H1 (cell line): Measurements from ENCODE around the gene GANC. TPM values are rescaled to one million over a fixed set of nuclear protein-coding genes. Genes with fewer than 3 reads are reported as not detected.

Experiments
- CTCF ChIA-PET: fragments of 300-600 bp; sonication (Branson Sonifier 250); formaldehyde crosslinking; loops from one replicate; lab custom pipeline; 2021; ENCODE audit not compliant: partially characterized antibody; lab: Charles Lee
- POLR2A ChIA-PET: fragments of 300-600 bp; sonication (Branson Sonifier 250); formaldehyde crosslinking; loops from one replicate; lab custom pipeline; 2021; ENCODE audit warnings: inconsistent platforms; ENCODE audit not compliant: partially characterized antibody; lab: Charles Lee
- DNase-seq, 2 experiments: peaks; one replicate each; pipeline versions ENCODE4 v3.0.0 to v3.0.0-alpha.2; 2010 to 2022; ENCODE audit warnings: low spot score in 2 of 2, low read depth in 1 of 2, mixed read lengths in 1 of 2
- FAIRE-seq: peaks from 2 replicates; lab custom pipeline; 2011; peaks lifted over from hg19 to GRCh38; lab: Jason Lieb, UNC
- H2AFZ ChIP-seq: 2 replicates; pipeline ENCODE4 v1.8.1; 2012; ENCODE audit warnings: low read length, inconsistent platforms
- H2AK5ac ChIP-seq: 2 replicates; pipeline ENCODE4 v1.6.1; 2013; ENCODE audit warnings: low read depth, low read length
- H2BK120ac ChIP-seq: replicated peaks from 2 replicates; pipeline ENCODE3; 2013; ENCODE audit warnings: low read depth, low read length, inconsistent platforms
- H2BK12ac ChIP-seq: 2 replicates; pipeline ENCODE4 v1.6.1; 2013; ENCODE audit warnings: low read depth, low read length
- H2BK15ac ChIP-seq: 2 replicates; pipeline ENCODE4 v1.6.1; 2013; ENCODE audit warnings: low read length
- H2BK20ac ChIP-seq: 2 replicates; pipeline ENCODE4 v1.6.1; 2013; ENCODE audit warnings: low read length
- H2BK5ac ChIP-seq: 2 replicates; pipeline ENCODE4 v1.6.1; 2013; ENCODE audit warnings: low read depth, low read length
- H3K14ac ChIP-seq: 2 replicates; pipeline ENCODE4 v1.6.1; 2013; ENCODE audit warnings: inconsistent platforms; ENCODE audit not compliant: insufficient read length
- H3K18ac ChIP-seq: 2 replicates; pipeline ENCODE4 v1.6.1; 2013; ENCODE audit warnings: low read length; ENCODE audit errors: extremely low read depth
- H3K23ac ChIP-seq: 2 replicates; pipeline ENCODE4 v1.6.1; 2013; ENCODE audit warnings: inconsistent platforms; ENCODE audit not compliant: insufficient read length
- H3K23me2 ChIP-seq: 2 replicates; pipeline ENCODE4 v1.6.1; 2013; ENCODE audit warnings: low read depth, low read length
- H3K27ac ChIP-seq: 2 replicates; pipeline ENCODE4 v1.6.1; 2011; ENCODE audit warnings: low read depth, low read length, inconsistent platforms
- H3K27me3 ChIP-seq, 4 experiments: replicated peaks in 1 of 4; 1 replicate in 1 of 4; 2 replicates in 3 of 4; pipeline versions ENCODE4 v1.6.1 to v1.8.1; 2011 to 2013; ENCODE audit warnings: low read length in 3 of 4, mild to moderate bottlenecking in 3 of 4, inconsistent platforms in 2 of 4, mixed read lengths in 2 of 4, moderate library complexity in 1 of 4; ENCODE audit not compliant: control insufficient read depth in 3 of 4, insufficient read depth in 3 of 4; ENCODE audit errors: extremely low read depth in 1 of 4
- H3K36me3 ChIP-seq, 4 experiments: 2 replicates each; pipeline versions ENCODE4 v1.6.1 to v1.8.1; 2011 to 2013; ENCODE audit warnings: mild to moderate bottlenecking in 4 of 4, low read length in 3 of 4, moderate library complexity in 2 of 4, control low read depth in 1 of 4, inconsistent platforms in 1 of 4; ENCODE audit not compliant: insufficient read depth in 4 of 4, control insufficient read depth in 2 of 4
- H3K4ac ChIP-seq: replicated peaks from 2 replicates; pipeline ENCODE3; 2013; ENCODE audit warnings: low read length, low read depth, mixed read lengths, inconsistent platforms; ENCODE audit not compliant: insufficient read length
- H3K4me1 ChIP-seq, 4 experiments: replicated peaks in 1 of 4; 1 replicate in 1 of 4; 2 replicates in 3 of 4; pipeline versions ENCODE4 v1.6.1 to v1.8.1; 2011 to 2013; ENCODE audit warnings: low read length in 3 of 4, inconsistent platforms in 2 of 4, mixed read lengths in 1 of 4; ENCODE audit not compliant: insufficient read depth in 4 of 4, control insufficient read depth in 3 of 4
- H3K4me2 ChIP-seq, 2 experiments: 2 replicates each; pipeline versions ENCODE4 v1.6.1 to v1.8.1; 2011 to 2013; ENCODE audit warnings: low read depth in 2 of 2, low read length in 2 of 2, control low read depth in 1 of 2, inconsistent platforms in 1 of 2, mild to moderate bottlenecking in 1 of 2; ENCODE audit not compliant: insufficient read depth in 1 of 2
- H3K4me3 ChIP-seq, 4 experiments: fragments of 200-600, 300-600 bp in 1 of 4; sonication (generic), shearing (Covaris generic), sonication (Bioruptor Twin) in 1 of 4; 2 replicates each; pipeline versions ENCODE4 v1.5.1 to v1.8.1; 2011 to 2016; ENCODE audit warnings: low read length in 4 of 4, low read depth in 3 of 4, control low read depth in 2 of 4, inconsistent platforms in 2 of 4, mild to moderate bottlenecking in 2 of 4, mixed read lengths in 1 of 4, moderate library complexity in 1 of 4; ENCODE audit not compliant: insufficient read depth in 2 of 4; ENCODE audit errors: extremely low read depth in 1 of 4
- H3K56ac ChIP-seq: replicated peaks from 2 replicates; pipeline ENCODE3; 2013; ENCODE audit warnings: low read depth, mild to moderate bottlenecking, mixed read lengths, low read length, inconsistent platforms; ENCODE audit not compliant: insufficient read length
- H3K79me1 ChIP-seq: 2 replicates; pipeline ENCODE4 v1.6.1; 2013; ENCODE audit warnings: low read depth, low read length, control low read depth
- H3K79me2 ChIP-seq, 2 experiments: 2 replicates each; pipeline versions ENCODE4 v1.6.1 to v1.8.1; 2012 to 2013; ENCODE audit warnings: low read length in 2 of 2, mild to moderate bottlenecking in 2 of 2, inconsistent platforms in 1 of 2; ENCODE audit not compliant: insufficient read depth in 2 of 2, control insufficient read depth in 1 of 2
- H3K9ac ChIP-seq, 4 experiments: replicated peaks in 1 of 4; 1 replicate in 1 of 4; 2 replicates in 3 of 4; pipeline versions ENCODE4 v1.6.1 to v1.8.1; 2011 to 2013; ENCODE audit warnings: low read depth in 3 of 4, low read length in 3 of 4, control low read depth in 2 of 4, mild to moderate bottlenecking in 2 of 4, moderate library complexity in 2 of 4, inconsistent platforms in 1 of 4; ENCODE audit errors: extremely low read depth in 1 of 4
- H3K9me3 ChIP-seq, 2 experiments: 2 replicates each; pipeline versions ENCODE4 v1.6.1 to v1.8.1; 2012 to 2013; ENCODE audit warnings: mild to moderate bottlenecking in 2 of 2, moderate library complexity in 2 of 2, control low read depth in 1 of 2, inconsistent platforms in 1 of 2, low read depth in 1 of 2, low read length in 1 of 2, mixed read lengths in 1 of 2; ENCODE audit not compliant: insufficient read depth in 2 of 2
- H4K20me1 ChIP-seq, 2 experiments: replicated peaks in 1 of 2; 2 replicates each; pipeline versions ENCODE3 to v1.8.1; 2011 to 2013; ENCODE audit warnings: inconsistent platforms in 2 of 2, low read length in 2 of 2, mild to moderate bottlenecking in 1 of 2; ENCODE audit not compliant: insufficient read depth in 2 of 2, control insufficient read depth in 1 of 2
- H4K5ac ChIP-seq: 2 replicates; pipeline ENCODE4 v1.6.1; 2013; ENCODE audit warnings: low read length, low read depth, mixed read lengths, inconsistent platforms; ENCODE audit not compliant: insufficient read length
- H4K8ac ChIP-seq: 2 replicates; pipeline ENCODE4 v1.8.0; 2013; ENCODE audit warnings: mild to moderate bottlenecking, moderate library complexity, low read length, inconsistent platforms; ENCODE audit not compliant: insufficient read depth; ENCODE audit errors: extremely low read depth
- H4K91ac ChIP-seq: replicated peaks from 2 replicates; pipeline ENCODE3; 2013; ENCODE audit warnings: low read length, mixed read lengths, inconsistent platforms; ENCODE audit not compliant: insufficient read length
- ATF2 ChIP-seq: IDR thresholded peaks from 2 replicates; pipeline ENCODE4 v1.6.1; 2012; ENCODE audit warnings: low read length, inconsistent platforms
- CREB1 ChIP-seq: IDR thresholded peaks from 2 replicates; pipeline ENCODE4 v1.6.1; 2012; ENCODE audit warnings: inconsistent platforms
- EZH2 ChIP-seq: fragments of 200-600 bp; sonication (generic); IDR thresholded peaks from 2 replicates; pipeline ENCODE4 v1.7.1; 2012; ENCODE audit warnings: low read depth, mild to moderate bottlenecking, moderate library complexity, low read length, inconsistent platforms; ENCODE audit not compliant: severe bottlenecking
- GTF2F1 ChIP-seq: IDR thresholded peaks from 2 replicates; pipeline ENCODE4 v1.6.1; 2012; ENCODE audit warnings: low read depth, low read length, improper control_type of control experiment, borderline replicate concordance
- MAX ChIP-seq: IDR thresholded peaks from 2 replicates; pipeline ENCODE4 v1.6.1; 2012; ENCODE audit warnings: inconsistent platforms
- POLR2A ChIP-seq, 2 experiments: IDR thresholded peaks; 1 replicate in 1 of 2; 2 replicates in 1 of 2; pipeline ENCODE4 v1.6.1; 2011; ENCODE audit warnings: low read depth in 2 of 2, low read length in 2 of 2, mild to moderate bottlenecking in 2 of 2; ENCODE audit errors: control extremely low read depth in 1 of 2
- POLR2AphosphoS5 ChIP-seq: IDR thresholded peaks from 2 replicates; pipeline ENCODE4 v1.6.1; 2011; ENCODE audit warnings: low read depth, low read length
- RNF2 ChIP-seq: fragments of 200-900, 300-1000 bp; sonication (generic); IDR thresholded peaks from 2 replicates; pipeline ENCODE4 v1.7.1; 2016; ENCODE audit warnings: borderline replicate concordance, low read depth, mild to moderate bottlenecking, antibody characterized with exemption, low read length; ENCODE audit not compliant: poor library complexity, severe bottlenecking; ENCODE audit errors: missing control alignments
- SIX5 ChIP-seq: IDR thresholded peaks from 2 replicates; pipeline ENCODE4 v1.6.1; 2011; ENCODE audit warnings: mild to moderate bottlenecking, low read depth, low read length
- SUZ12 ChIP-seq: fragments of 200-600 bp; sonication (generic); IDR thresholded peaks from 2 replicates; pipeline ENCODE4 v1.6.1; 2012; ENCODE audit warnings: mild to moderate bottlenecking, inconsistent platforms, low read length, moderate library complexity, mixed read lengths
- TAF7 ChIP-seq: optimal IDR thresholded peaks from 2 replicates; pipeline ENCODE3; 2011; ENCODE audit warnings: low read depth, mild to moderate bottlenecking, inconsistent platforms, low read length, moderate library complexity, borderline replicate concordance
- WGBS, 2 experiments: shearing (Covaris generic) in 1 of 2; methylation state at CpG; one replicate each; pipeline versions ENCODE4 v1.1.6 to v1.1.7; 2013 to 2015; ENCODE audit warnings: low lambda C conversion rate in 2 of 2, mixed read lengths in 2 of 2, inconsistent platforms in 1 of 2, low coverage in 1 of 2, missing lambda C conversion rate in 1 of 2; ENCODE audit not compliant: insufficient replicate concordance in 2 of 2, insufficient coverage in 1 of 2, insufficient read length in 1 of 2; ENCODE audit errors: extremely low coverage in 1 of 2, missing lambda C conversion rate in 1 of 2; 5-methylcytosine and 5-hydroxymethylcytosine counted together
- polyA plus RNA-seq, 7 experiments: library from polyadenylated mRNA; depleted of rRNA in 3 of 7; stranded (reverse) in 5 of 7; unstranded in 2 of 7; fragments of >200 nt in 5 of 7; fragments of 200-250 nt in 2 of 7; gene quantifications; 1 replicate in 5 of 7; 2 replicates in 1 of 7; 4 replicates in 1 of 7; pipeline versions ENCODE4 v1.2.1 to v1.2.3, GENCODE V29; 2011 to 2013; ENCODE audit warnings: missing spikeins in 2 of 7, mixed read lengths in 2 of 7
- total RNA-seq: library from RNA; stranded (reverse); fragmentation: NEBNext Ultra II Directional; extraction: Animal tissue kit (Norgen Biotek cat#: 25700); gene quantifications from 2 replicates; pipeline ENCODE4 v1.2.1, GENCODE V29; 2021
- TF ChIP-seq, protein P1 (sequence below): IDR thresholded peaks from 2 replicates; pipeline ENCODE4 v1.6.1; 2012; ENCODE audit warnings: inconsistent platforms

Gene GANC
- total and polyA plus RNA-seq, 2 of the 8 experiments (the other 6 are each of a cell fraction or from before 2014, with no cell fraction given), result 6.8 to 14.4 TPM

DNA sequence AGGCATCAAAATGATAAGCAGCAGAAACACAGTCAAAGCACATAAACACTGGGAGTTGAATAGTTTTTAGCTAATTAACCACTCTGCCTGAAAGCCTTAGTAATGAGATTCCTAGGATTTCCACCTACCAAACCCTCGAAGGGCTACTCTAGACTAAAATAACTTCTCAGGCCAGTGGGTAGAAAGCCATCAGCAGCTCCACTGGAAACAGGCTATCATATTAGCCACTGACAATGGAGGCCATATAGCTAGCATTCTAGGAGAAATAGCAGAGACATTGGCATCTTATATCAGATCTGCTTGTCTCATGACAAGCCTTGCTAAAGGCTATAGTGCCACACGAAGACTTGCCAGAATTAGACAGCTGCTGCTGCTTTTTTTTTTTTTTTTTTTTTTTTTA is 81.8 kb downstream of the GANC start:
- Histone ChIP-seq H3K4ac (no peak overlapping the region), H3K18ac (no peak overlapping the region), H3K23ac (no peak overlapping the region), H3K56ac (no peak overlapping the region), H4K20me1 (no peaks in the 10 kb centered on the region), H3K36me3 (peaks cover 0 to 3% (median 0%) of the 10 kb centered on the region in 4 experiments; a peak in 1 of 8 replicates), H4K5ac (no peak overlapping the region), H3K27ac (no peak overlapping the region), H2BK12ac (no peak overlapping the region), H3K79me2 (no peaks in the 10 kb centered on the region), H3K9me3 (no peaks in the 10 kb centered on the region), H2BK5ac (no peak overlapping the region), H3K4me2 (no peak overlapping the region), H3K4me1 (no peaks in the 10 kb centered on the region), H3K9ac (no peak overlapping the region), H2BK15ac (no peak overlapping the region), H2BK120ac (no peak overlapping the region), H4K91ac (no peak overlapping the region), H3K14ac (no peak overlapping the region), H4K8ac (no peak overlapping the region), H3K79me1 (no peaks in the 10 kb centered on the region), H2AK5ac (no peak overlapping the region), H2BK20ac (no peak overlapping the region), H3K27me3 (no peaks in the 10 kb centered on the region; a peak in 1 of 7 replicates), H3K4me3 (no peak overlapping the region), H2AFZ (no peak overlapping the region), H3K23me2 (0 out of 2 replicates have a peak, but pooled peaks cover 2% of the 10 kb centered on the region)
- no peak for FAIRE-seq
- CTCF ChIA-PET, result interaction anchor here (0.5 to 1.3 kb wide), 3 partner anchors 30 to 665 kb away, joined by 3 read pairs; no protein-coding TSS in a partner anchor
- POLR2A ChIA-PET, result no interaction called here
- no peak for DNase-seq
- 94% methylated on average over 2 of the region's 2 CpGs; no CpG with 5 or more reads in 1 of the 2 experiments for WGBS, 2 experiments
- no peak for TF ChIP-seq ATF2
- no peak for TF ChIP-seq TAF7
- no peak for TF ChIP-seq SUZ12
- TF ChIP-seq, protein P1, sequence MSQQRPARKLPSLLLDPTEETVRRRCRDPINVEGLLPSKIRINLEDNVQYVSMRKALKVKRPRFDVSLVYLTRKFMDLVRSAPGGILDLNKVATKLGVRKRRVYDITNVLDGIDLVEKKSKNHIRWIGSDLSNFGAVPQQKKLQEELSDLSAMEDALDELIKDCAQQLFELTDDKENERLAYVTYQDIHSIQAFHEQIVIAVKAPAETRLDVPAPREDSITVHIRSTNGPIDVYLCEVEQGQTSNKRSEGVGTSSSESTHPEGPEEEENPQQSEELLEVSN, result no peak
- TF ChIP-seq EZH2, result no peak
- no peak for TF ChIP-seq CREB1
- no peak for TF ChIP-seq RNF2
- no peak for TF ChIP-seq SIX5
- no peak for TF ChIP-seq POLR2AphosphoS5
- no peak for TF ChIP-seq GTF2F1
- no peak for TF ChIP-seq MAX
- no peak for TF ChIP-seq POLR2A (IDR thresholded peaks at IDR 0.05; ENCODE audit: control extremely low read depth in 1 of 2, low read depth in 2 of 2, low read length in 2 of 2)
